Cardiac fibroblast (primary cell): ENCODE results near the gene MCMBP.

Source experiments
- DNase-seq, 2 donors: peaks; one replicate each; pipeline versions ENCODE4 v3.0.0 to v3.0.0-alpha.2; 2010; ENCODE audit warnings: low read depth in 2 of 2
- H3K4me3 ChIP-seq, 2 donors: replicated peaks in 1 of 2; 1 replicate in 1 of 2; 2 replicates in 1 of 2; pipeline ENCODE4 v1.5.1; 2011; ENCODE audit warnings: low read depth in 2 of 2, low read length in 2 of 2, mild to moderate bottlenecking in 2 of 2, moderate library complexity in 1 of 2
- TF ChIP-seq, protein P1 (sequence below): IDR thresholded peaks from one replicate; pipeline ENCODE4 v1.5.1; 2011; ENCODE audit warnings: low read depth, mild to moderate bottlenecking, low read length, inconsistent platforms

Gene MCMBP

DNA sequence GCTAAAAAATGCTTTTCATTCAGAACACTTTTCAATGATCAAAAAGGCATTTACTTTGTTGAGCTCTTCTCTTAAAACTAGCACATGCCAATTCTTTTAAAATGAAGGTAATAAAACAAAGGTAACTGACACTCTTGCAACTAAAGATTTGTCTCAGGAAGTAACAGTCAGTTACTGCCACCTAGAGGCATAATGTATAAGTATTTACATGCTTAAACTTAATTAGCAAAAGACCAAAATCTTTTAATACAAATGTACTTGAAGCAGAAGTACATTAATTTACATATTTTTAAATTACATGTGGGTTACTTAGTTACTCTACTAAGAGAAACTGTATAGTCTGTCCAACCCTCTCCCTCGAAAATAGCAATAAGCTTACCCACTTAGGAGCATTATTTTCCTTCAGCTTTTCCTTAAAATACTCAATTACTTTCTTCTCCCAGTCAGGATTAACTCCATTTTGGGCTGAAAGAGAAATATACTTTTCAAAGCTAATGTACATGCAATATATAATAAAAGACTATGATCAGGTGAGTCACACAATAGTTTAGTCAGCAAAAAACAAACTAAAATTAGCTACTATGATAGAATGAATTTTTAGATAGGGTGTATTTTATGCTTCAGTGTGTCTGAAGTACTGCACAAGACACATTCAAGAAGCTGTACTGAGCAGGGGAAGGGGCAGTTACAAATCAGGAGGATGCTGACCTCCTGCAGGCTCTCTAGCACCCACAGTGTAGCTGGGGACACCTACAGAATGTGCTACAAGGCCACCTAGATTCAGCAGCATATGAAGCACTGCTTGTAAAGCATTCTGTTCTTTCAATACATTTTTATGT is 13.0 kb downstream of the MCMBP start:
- TF ChIP-seq, protein P1, sequence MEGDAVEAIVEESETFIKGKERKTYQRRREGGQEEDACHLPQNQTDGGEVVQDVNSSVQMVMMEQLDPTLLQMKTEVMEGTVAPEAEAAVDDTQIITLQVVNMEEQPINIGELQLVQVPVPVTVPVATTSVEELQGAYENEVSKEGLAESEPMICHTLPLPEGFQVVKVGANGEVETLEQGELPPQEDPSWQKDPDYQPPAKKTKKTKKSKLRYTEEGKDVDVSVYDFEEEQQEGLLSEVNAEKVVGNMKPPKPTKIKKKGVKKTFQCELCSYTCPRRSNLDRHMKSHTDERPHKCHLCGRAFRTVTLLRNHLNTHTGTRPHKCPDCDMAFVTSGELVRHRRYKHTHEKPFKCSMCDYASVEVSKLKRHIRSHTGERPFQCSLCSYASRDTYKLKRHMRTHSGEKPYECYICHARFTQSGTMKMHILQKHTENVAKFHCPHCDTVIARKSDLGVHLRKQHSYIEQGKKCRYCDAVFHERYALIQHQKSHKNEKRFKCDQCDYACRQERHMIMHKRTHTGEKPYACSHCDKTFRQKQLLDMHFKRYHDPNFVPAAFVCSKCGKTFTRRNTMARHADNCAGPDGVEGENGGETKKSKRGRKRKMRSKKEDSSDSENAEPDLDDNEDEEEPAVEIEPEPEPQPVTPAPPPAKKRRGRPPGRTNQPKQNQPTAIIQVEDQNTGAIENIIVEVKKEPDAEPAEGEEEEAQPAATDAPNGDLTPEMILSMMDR, result peak; percentile 43
- H3K4me3 ChIP-seq, result no peak overlapping the region
- DNase-seq, result peak; percentile 67 to 74

DNA sequence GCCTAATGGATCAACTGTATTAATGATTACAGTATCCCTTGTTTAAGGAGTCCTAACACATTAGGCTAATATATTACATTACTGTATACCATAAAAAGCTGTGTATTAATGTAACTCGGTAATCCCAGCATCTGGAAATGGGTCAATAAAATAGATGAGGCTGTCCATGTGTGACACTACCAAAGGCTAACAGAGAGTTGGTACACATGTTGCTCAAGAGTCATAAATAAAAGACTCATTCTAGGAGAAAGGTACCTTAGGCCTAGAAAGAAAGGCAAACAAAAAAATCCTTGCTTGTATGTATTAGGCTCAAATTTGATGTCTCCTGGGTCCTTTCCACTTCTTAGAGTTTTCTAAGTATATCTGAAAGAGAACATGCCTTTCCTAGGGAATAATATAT is 14.6 kb downstream of the MCMBP start:
- TF ChIP-seq, protein P1, result no peak
- no peak overlapping the region for H3K4me3 ChIP-seq
- DNase-seq, result no peak

DNA sequence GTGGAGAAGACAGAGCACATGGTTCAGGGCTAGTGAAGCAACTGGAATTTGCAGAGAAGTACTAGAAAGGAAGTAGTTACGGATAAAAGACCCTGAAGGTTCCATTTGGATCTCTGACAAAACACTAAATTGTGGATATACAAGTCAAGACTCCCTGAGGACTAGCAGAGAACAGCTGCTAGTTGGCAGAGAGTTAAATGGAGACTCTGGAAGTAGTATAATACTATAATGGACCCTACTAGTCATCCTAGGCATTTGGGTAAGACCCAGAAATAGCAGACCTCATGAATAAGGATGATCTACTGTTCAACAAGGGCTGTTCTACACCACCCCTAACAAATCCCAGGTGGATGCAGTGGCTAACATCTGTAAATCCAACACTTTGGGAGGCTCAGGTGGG is 19.1 kb downstream of the MCMBP start:
- TF ChIP-seq, protein P1, result no peak
- no peak overlapping the region for H3K4me3 ChIP-seq
- DNase-seq, result peak in 1 of 2 donors; percentile 13

DNA sequence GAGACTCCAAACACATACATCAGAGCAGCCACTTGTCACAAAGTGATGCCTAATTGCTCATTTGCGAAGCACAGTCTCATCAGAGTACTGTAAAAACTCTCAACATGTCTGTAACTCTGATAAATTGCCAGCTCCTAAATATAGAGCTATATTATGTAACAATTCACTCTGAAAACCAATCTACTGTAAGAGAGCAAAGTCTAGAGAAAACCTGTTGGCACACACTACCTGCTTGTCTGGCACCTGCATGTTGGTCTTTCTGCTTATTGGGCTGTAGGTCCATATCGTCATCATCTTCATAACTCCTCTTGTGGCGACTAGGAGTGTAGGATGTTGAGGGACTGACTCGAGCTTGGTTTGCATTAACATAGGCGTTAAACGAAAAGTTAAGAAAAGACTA is 19.8 kb downstream of the MCMBP start:
- TF ChIP-seq, protein P1, result no peak
- DNase-seq, result no peak
- no peak overlapping the region for H3K4me3 ChIP-seq

DNA sequence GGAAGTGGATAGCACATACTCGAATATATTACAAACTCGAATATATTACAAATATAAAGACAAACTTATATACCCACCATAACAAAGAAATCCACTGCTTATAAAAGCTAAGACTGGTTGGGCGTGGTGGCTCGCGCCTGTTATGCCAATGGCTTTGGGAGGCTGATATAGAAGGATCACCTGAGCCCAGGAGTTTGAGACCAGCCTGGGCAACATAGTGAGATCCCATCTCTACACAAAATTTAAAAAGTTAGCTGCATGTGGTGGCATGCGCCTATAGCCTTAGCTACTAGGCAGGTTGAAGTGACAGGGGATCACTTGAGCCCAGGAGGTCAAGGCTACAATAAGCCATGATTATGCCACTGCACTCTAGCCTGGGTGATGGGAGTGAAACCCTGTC is 20.4 kb downstream of the MCMBP start:
- DNase-seq, result no peak
- TF ChIP-seq, protein P1, result no peak

DNA sequence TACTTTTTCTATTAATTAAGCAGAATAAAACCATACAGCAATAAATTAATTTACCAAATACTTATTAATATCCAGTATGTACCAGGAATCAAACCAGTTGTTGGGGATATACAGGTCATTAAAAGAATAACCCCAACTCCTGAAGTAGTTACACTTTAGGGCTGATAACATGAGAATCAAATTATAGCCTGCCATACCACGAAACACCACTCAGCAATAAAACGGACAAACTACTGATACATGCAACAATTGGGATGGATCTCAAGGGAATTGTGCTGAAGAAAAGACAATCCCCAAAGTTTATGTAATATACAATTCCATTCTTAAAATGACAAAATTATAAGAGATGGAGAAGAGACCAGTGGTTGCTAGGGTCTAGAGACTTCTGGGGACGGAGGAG is 22.7 kb downstream of the MCMBP start:
- no peak for DNase-seq
- TF ChIP-seq, protein P1, result no peak
- no peak overlapping the region for H3K4me3 ChIP-seq

More for the DNA sequence above, 20.4 kb downstream of the MCMBP start:
- H3K4me3 ChIP-seq, result no peak overlapping the region
